Lower lobe of right lung (tissue), 2 donors: ENCODE results near the gene SCTR. TPM values are rescaled to one million over a fixed set of nuclear protein-coding genes. Genes with fewer than 3 reads are reported as not detected.

Source experiments
- ATAC-seq, 2 donors: fragments of 200-7000 bp; cut with Tn5 transposase; one replicate each; pipeline ENCODE4 v1.9.1; 2020 to 2022; ENCODE audit warnings: mild to moderate bottlenecking in 2 of 2, moderate library complexity in 2 of 2
- DNase-seq: peaks from one replicate; pipeline ENCODE4 v3.0.0-alpha.2; 2020
- H3K27ac ChIP-seq: fragments of 200-600 bp; one replicate; pipeline ENCODE4 v1.8.0; 2022
- H3K27me3 ChIP-seq: fragments of 200-600 bp; one replicate; pipeline ENCODE4 v1.8.0; 2022; ENCODE audit warnings: low read depth
- H3K36me3 ChIP-seq: fragments of 200-600 bp; one replicate; pipeline ENCODE4 v1.8.0; 2022; ENCODE audit warnings: mild to moderate bottlenecking
- H3K4me1 ChIP-seq: fragments of 200-600 bp; one replicate; pipeline ENCODE4 v1.8.0; 2022
- H3K4me3 ChIP-seq: fragments of 200-600 bp; one replicate; pipeline ENCODE4 v1.8.0; 2022; ENCODE audit warnings: mild to moderate bottlenecking
- H3K9me3 ChIP-seq: fragments of 200-600 bp; one replicate; pipeline ENCODE4 v1.8.0; 2022
- intact Hi-C: fragments of 100-400 bp; cut with DNase I; formaldehyde crosslinking; loops from one replicate; pipeline ENCODE4 v1.11.0; 2022
- total RNA-seq: library from RNA; stranded (reverse); fragmentation: NEBNext Ultra II Directional; extraction: Animal tissue kit (Norgen Biotek cat#: 25700); gene quantifications from one replicate; pipeline ENCODE4 v1.2.1, GENCODE V29; 2021
- TF ChIP-seq, protein P1 (sequence below): fragments of 200-600 bp; IDR thresholded peaks from one replicate; pipeline ENCODE4 v1.8.0; 2022; ENCODE audit warnings: antibody characterized with exemption, mild to moderate bottlenecking
- donor health status: DM: no; HTN: yes; CAD: no; lungs with severe emphysema.

Gene SCTR
- total RNA-seq, 1 donor from 2014 or later, result 13.2 TPM

DNA sequence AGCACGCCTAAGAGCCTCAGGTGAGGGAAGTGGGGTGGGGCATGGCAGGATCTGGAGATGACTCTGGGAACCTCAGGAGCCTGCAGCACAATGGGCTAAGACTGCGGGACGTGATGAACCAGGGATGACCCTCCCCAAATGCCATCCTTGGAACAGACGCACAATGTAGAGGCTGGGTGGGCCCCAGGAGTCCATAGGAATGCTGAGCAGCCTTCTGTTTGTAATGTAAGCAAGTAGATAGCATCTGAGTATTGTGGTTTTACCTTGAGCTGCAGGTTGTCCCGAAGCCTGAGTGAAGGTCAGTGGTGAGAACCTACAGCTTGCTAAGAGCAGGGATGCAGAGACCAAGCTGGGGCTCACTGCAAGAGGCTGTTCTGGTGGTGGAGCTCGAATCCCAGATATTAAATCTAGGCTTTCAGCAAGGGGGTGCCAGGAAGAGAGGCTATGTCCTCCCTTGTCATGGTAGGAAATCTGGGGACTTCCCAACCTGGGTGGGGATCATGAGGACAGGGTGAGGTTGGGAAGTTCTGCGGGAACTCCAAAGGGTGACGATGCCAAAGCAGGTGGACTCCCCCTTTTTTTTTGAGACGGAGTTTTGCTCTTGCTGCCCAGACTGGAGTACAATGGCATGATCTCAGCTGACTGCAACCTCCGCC is 5.8 kb downstream of the SCTR start:
- intact Hi-C loops, result no loop called here
- Histone ChIP-seq H3K4me1 (no peaks in the 10 kb centered on the region), H3K27ac (no peak overlapping the region), H3K36me3 (no peaks in the 10 kb centered on the region), H3K9me3 (no peaks in the 10 kb centered on the region), H3K27me3 (peaks cover 14% of the 10 kb centered on the region), H3K4me3 (no peak overlapping the region)
- no peak for ATAC-seq
- TF ChIP-seq, protein P1, sequence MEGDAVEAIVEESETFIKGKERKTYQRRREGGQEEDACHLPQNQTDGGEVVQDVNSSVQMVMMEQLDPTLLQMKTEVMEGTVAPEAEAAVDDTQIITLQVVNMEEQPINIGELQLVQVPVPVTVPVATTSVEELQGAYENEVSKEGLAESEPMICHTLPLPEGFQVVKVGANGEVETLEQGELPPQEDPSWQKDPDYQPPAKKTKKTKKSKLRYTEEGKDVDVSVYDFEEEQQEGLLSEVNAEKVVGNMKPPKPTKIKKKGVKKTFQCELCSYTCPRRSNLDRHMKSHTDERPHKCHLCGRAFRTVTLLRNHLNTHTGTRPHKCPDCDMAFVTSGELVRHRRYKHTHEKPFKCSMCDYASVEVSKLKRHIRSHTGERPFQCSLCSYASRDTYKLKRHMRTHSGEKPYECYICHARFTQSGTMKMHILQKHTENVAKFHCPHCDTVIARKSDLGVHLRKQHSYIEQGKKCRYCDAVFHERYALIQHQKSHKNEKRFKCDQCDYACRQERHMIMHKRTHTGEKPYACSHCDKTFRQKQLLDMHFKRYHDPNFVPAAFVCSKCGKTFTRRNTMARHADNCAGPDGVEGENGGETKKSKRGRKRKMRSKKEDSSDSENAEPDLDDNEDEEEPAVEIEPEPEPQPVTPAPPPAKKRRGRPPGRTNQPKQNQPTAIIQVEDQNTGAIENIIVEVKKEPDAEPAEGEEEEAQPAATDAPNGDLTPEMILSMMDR, result no peak
- no peak for DNase-seq

DNA sequence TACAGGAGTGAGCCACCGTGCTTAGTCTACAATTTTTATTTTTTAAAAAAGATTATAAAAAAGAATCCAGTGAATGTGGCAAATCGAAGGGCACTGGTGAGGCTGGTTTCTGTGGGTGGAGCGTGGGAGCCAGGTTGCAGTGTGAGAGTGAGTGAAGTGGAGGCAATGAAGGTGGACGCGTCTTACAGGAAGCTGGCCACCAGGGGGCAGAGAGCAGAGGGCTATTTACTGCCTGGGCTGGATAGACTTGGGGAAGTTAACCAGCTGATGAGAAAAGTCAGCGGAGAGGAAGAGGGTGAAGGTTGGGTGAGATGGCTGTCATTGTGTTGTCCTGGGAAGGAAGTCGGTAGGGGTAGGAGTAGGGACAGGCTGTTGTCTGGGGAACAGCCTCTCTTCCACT is 6.8 kb downstream of the SCTR start:
- Histone ChIP-seq H3K4me3 (no peak overlapping the region), H3K4me1 (no peaks in the 10 kb centered on the region), H3K27ac (no peak overlapping the region), H3K27me3 (peaks cover 4% of the 10 kb centered on the region), H3K36me3 (no peaks in the 10 kb centered on the region), H3K9me3 (no peaks in the 10 kb centered on the region)
- ATAC-seq, result peak; percentile 91 to 93
- intact Hi-C loops, result no loop called here
- peak; percentile 86 for DNase-seq
- TF ChIP-seq, protein P1, result peak; percentile 71

- no peaks in the 10 kb centered on the region for H3K27me3 ChIP-seq
- no peaks in the 10 kb centered on the region for H3K4me1 ChIP-seq
- DNase-seq (no peak), ATAC-seq (no peak)
- TF ChIP-seq, protein P1, result no peak
- no peak overlapping the region for H3K4me3 ChIP-seq
- intact Hi-C loops, result no loop called here
- no peaks in the 10 kb centered on the region for H3K9me3 ChIP-seq
- no peaks in the 10 kb centered on the region for H3K36me3 ChIP-seq
- H3K27ac ChIP-seq, result no peak overlapping the region
Observed at GRCh38 chr2:119516121-119516520, 8.2 kb downstream of the SCTR start.

GRCh38 chr2:119513832-119514231 is 10.5 kb downstream of the SCTR start:
- H3K27me3 ChIP-seq, result no peaks in the 10 kb centered on the region
- TF ChIP-seq, protein P1, result no peak
- intact Hi-C loops, result no loop called here
- no peaks in the 10 kb centered on the region for H3K36me3 ChIP-seq
- H3K4me3 ChIP-seq, result no peak overlapping the region
- DNase-seq (no peak), ATAC-seq (no peak)
- no peak overlapping the region for H3K27ac ChIP-seq
- H3K4me1 ChIP-seq, result no peaks in the 10 kb centered on the region
- H3K9me3 ChIP-seq, result no peaks in the 10 kb centered on the region

GRCh38 chr2:119512946-119513345 is 11.3 kb downstream of the SCTR start:
- TF ChIP-seq, protein P1, result no peak
- ATAC-seq, result no peak
- Histone ChIP-seq H3K9me3 (no peaks in the 10 kb centered on the region), H3K27ac (no peak overlapping the region), H3K4me3 (no peak overlapping the region), H3K4me1 (no peaks in the 10 kb centered on the region), H3K36me3 (no peaks in the 10 kb centered on the region), H3K27me3 (no peaks in the 10 kb centered on the region)
- no peak for DNase-seq
- intact Hi-C loops, result no loop called here
